Fibroblast of mammary gland (primary cell): ENCODE measurements around the gene LRIT1.

Source experiments
- DNase-seq: peaks from one replicate; pipeline ENCODE4 v3.0.0-alpha.2; 2010; ENCODE audit warnings: low read depth
- H3K4me3 ChIP-seq: 2 replicates; pipeline ENCODE4 v1.5.1; 2011; ENCODE audit warnings: low read depth, mild to moderate bottlenecking, low read length, moderate library complexity; ENCODE audit not compliant: control insufficient read depth
- TF ChIP-seq, protein P1 (sequence below): conservative IDR thresholded peaks from 2 replicates; pipeline ENCODE4 v1.5.1; 2011; ENCODE audit warnings: low read depth, low read length, inconsistent platforms; ENCODE audit not compliant: control insufficient read depth, insufficient read depth

Gene LRIT1

DNA sequence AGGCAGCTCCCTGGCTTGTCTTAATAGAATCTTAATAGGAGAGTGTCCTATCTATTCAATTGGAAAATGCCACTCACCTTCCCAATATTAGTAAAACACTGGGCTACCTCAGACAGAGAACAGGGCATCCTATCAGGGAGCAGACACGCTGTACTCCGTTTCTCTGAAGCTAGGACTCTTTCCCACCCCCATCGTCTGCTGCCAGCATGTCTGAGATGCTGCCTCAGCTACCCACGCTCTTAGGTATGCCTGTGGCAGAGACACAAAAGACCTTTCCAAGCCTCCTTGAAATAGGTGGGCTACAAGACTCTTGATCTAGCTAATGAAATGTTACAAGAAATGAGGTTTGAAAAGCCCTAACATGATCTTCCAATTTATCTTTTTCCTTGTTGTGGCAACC is 13.5 kb downstream of the LRIT1 start:
- H3K4me3 ChIP-seq = no peak overlapping the region
- no peak for DNase-seq
- TF ChIP-seq, protein P1, sequence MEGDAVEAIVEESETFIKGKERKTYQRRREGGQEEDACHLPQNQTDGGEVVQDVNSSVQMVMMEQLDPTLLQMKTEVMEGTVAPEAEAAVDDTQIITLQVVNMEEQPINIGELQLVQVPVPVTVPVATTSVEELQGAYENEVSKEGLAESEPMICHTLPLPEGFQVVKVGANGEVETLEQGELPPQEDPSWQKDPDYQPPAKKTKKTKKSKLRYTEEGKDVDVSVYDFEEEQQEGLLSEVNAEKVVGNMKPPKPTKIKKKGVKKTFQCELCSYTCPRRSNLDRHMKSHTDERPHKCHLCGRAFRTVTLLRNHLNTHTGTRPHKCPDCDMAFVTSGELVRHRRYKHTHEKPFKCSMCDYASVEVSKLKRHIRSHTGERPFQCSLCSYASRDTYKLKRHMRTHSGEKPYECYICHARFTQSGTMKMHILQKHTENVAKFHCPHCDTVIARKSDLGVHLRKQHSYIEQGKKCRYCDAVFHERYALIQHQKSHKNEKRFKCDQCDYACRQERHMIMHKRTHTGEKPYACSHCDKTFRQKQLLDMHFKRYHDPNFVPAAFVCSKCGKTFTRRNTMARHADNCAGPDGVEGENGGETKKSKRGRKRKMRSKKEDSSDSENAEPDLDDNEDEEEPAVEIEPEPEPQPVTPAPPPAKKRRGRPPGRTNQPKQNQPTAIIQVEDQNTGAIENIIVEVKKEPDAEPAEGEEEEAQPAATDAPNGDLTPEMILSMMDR = no peak

DNA sequence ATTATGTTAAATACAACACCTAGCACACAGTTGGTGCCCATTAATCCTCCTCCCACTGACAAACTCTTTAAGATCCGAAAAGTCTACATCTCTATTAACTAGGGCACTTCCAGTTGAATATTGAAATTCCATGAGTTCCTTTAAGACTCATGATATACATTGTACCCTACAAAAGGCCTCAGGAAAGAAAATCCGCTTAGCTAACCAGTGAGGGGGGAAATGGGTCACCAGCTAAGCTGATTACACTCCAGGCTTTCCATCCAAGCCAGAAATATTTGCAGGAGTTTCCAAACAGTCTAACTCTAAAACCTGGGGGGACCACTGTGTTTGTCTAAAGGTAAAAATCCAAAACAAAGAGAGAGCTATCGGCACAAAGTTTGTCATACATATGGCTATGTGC is 14.7 kb downstream of the LRIT1 start:
- TF ChIP-seq, protein P1 = no peak
- H3K4me3 ChIP-seq = no peak overlapping the region
- DNase-seq = no peak

DNA sequence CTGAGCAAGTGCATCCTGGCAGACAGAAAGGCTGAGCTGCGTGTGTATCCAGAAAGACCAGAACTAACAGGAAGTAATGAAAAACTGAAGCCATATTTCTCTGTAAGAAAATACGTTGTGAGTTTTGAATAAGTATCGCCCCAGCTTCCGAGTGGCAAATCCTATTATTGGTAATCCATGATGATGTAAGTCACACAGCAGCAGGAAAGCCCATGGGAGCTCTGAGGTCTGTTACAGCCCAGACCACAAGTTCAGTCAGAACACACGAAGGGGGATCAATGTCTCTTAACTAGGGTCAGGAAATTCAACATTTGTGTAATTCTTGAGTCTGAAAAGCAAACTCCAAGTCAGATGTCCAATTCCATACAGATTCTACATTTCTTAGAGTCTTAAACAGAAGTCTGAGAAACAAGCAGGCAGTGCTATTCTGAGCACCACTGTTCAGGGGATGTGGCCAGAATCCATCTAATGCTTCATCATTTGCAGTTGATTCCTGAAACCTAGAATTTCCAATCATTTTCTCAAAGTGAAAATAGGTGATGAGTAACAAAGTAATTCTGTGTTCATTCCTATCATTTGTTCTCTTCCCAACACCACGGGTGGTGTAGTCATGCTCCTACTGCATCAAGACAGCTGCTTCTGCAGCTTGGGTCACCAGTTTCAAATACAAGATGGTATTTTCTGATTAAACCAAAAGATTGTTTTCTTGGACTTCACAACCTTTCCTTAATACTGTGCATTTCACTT is 15.7 kb downstream of the LRIT1 start, which contains the start of gene LRIT2:
TSS of gene LRIT2 (minus strand) at position 118 of the 747 bp plus-strand sequence. CDS start at position 94, 24 bp downstream.
- no peak within 1 kb of the TSS for H3K4me3 ChIP-seq
- TF ChIP-seq, protein P1 = no peak
- no peak for DNase-seq

DNA sequence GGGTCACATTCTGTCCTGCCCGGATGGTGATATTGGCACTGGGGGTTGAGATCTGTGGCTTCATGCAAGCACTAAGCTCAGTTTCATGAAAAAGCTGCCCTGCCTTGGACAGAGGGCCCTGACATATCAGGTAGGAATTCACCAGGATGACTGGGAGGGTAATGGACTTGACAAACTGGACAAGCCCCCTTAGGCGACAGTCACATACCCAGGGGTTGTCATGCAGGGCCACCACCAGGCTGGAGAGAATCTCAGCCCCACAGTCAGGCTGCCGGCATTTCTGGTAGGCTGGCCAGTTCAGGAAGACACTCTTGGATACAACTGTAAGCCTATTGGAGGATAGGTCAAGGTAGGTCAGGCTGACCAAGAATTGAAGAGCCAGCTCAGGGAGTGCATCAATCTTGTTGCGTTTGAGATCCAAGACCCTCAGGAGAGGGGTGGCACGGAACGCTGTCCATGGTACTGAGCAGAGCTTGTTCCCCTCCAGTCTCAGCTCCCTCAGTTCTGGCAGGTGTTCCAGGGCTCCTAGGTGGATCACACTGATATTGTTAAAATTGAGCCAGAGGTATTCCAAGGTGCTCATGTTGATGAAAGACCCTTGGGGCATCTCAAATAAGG is 16.8 kb downstream of the LRIT1 start:
- no peak overlapping the region for H3K4me3 ChIP-seq
- DNase-seq = no peak
- TF ChIP-seq, protein P1 = no peak

DNA sequence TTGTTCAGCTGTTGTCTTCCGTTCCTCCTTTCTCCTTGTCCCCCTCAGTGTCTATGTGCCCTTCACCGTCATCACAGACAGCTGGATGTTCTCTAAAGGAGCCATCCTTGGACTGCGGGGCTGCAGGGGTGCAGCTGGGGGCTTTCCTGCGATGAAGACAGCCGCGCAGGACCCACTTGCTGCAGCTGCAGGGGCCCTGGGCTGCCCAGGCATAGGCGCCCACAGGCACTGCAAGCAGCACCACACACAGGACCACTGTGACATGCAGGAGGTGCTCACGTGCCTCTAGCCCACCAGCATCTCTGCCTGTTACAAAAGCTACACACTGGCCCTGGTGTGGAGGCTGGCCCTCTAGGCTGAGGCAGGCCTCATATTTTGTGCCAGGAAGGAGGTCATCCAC is 19.4 kb downstream of the LRIT1 start:
- no peak overlapping the region for H3K4me3 ChIP-seq
- TF ChIP-seq, protein P1 = no peak
- DNase-seq = no peak

DNA sequence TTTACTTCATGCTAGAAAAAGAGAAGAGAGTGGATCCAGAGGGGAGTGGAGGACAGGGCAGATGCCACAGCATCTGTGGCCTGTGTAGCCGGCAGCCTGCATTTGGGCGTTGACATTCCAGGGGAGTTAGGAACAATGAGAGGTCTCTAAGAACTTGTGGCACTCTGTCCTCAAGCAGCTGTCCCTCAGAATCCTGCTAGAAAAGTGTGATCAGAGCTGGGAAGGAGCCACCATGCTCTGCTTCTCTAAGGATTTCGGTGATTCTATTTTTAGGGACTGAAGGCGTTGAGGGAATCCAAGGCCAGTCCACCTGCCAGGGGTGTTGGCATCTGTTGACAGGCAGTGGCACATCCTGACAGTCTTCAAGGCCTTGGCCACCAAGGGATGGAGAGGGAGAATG is 23.6 kb downstream of the LRIT1 start:
- H3K4me3 ChIP-seq = no peak overlapping the region
- TF ChIP-seq, protein P1 = no peak
- DNase-seq = no peak
